NCI-H1092 (cell line): ENCODE data around the gene HDDC2.
A peak's percentile ranks its signal among the peaks of the same experiment; 100 is the strongest.
"Not testable (repeated sequence)": the region's sequence is repeated elsewhere in the genome, so short reads cannot be mapped to it uniquely, and the experiment has no call there.

ENCODE experiments used
- DNase-seq: peaks from one replicate; lab custom pipeline; 2025; lab: John Stamatoyannopoulos, UW

Gene HDDC2

DNA sequence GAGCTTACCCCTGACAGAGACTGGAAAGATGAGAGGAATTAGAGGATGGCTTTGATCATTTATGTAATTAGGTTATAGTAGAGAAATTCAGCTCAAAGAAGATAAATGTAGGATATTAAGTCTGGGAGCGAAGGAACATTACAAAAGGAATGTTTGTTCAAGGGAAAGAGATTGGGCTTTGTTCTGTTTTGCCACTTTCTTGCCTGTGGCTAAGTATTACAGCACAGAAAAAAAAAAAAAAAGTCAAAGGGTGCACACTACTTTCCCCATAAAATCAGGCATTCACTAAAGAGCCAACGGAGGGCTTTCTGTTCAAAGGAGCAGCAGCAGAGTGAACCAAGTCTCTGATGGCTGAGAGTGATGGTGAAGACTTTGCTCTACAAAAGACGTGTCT lies 5.0 kb upstream of the HDDC2 start:
- no peak for DNase-seq

DNA sequence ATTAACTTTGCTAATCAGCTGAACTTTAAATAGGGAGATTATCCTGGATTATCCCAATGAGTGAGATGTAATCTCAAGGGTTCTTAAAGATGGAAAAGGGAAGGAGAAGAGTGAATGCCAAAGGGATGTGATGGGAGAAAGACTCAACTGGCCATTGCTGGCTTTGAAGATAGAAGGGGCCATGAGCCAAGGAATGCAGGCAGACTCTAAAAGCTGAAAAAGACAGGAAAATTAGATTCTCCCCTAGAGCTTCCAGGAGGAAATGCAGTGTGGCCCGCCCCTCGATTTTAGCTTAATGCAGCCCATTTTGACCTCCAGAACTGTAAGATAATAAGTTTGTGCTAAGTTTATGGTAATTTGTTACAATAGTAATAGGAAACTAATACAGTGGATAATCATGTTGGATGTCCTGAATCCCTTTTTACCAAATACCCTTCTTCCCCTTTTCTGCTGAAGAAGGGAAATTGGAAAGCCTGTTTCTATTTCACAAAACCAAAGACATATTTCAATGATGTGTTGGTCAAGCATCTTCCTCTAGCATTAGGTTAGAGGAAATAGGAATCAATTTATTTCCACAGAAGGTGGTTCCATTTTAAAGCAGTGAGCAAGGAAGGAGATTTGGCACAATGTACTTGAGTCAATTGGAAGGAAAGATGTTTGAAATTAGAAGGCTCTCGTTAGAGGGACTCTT lies 3.3 kb upstream of the HDDC2 start:
- DNase-seq = no peak

DNA sequence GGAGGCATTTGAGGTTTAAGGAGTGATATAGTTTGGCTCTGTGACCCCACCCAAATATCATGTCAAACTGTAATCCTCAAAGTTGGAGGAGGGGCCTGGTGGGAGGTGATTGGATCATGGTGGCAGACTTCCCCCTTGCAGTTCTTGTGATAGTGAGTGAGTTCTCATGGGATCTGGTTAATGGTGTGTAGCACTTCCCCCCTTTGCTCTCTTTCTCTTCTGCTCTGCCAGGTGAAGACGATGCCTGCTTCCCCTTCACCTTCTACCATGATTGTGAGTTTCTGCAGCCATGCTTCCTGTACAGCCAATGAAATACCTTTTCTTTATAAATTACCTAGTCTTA lies 1.7 kb upstream of the HDDC2 start:
- no peak for DNase-seq

DNA sequence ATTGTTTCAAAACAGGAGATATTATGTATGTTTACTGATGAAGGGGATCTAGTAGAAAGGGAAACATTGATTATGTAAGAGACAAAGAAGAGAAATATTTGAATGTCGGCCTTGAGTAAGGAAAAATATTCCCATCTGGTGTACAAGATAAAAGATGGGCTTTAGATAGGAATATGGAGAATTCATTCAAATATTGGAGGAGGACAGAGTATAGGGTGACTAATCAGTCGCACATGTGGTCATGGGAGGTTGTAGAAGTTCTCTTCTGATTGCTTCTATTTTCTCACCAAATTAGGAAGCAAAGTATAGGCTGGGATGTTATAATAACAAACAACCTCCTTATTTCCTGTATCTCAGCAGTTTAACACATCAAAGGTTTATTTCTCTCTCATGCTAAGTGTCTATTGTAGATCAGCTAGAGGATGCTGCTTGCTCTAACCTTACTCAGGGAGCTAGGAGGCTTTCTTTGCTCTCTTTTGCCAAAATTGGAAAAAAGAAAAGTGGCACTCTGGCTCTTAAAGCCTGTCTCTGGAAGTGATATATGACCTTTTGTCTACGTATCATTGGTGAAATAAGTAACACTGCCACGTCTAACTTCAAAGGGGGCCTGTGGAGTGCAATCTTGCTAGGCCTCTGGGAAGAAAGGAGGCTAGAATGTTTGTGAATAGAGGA lies 1.2 kb upstream of the HDDC2 start:
- DNase-seq = no peak

DNA sequence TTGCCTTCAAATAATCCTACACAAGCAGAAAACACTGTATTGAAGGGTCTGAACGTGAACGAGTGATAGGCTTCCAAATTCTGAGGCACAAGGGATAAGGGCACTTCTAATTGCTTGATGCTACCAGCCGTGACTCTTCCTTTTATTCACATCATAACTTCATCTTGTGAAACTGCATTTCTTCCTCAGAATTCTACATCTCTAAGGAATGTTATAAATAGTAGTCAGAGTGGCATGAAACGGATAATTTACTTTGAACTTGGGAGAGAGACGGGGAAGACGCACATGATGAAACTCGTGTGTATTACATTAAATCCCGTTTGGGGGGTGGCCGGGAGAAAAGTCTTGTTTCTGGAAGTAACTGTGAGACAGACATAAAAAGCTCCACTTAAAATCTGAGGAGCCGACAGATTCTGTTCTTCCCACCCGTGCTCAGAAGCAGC lies 754 bp downstream of the HDDC2 start:
- DNase-seq = no peak

DNA sequence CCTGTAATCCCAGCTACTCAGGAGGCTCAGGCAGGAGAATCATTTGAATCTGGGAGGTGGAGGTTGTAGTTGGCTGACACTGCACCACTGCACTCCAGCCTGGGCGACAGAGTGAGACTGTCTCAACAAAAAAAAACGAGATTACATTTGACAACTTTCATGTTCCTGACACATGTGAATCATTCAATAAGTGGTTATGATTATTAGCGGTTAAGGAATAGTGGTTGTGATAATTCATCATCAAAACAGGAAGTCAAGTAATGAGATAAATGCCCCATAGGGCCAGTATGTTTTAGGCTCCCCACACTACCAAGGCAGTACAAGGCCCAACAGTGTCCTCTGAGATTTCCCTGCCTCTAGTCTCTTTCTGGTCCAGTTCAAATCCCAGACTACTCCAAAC lies 2.5 kb downstream of the HDDC2 start:
- no peak for DNase-seq

DNA sequence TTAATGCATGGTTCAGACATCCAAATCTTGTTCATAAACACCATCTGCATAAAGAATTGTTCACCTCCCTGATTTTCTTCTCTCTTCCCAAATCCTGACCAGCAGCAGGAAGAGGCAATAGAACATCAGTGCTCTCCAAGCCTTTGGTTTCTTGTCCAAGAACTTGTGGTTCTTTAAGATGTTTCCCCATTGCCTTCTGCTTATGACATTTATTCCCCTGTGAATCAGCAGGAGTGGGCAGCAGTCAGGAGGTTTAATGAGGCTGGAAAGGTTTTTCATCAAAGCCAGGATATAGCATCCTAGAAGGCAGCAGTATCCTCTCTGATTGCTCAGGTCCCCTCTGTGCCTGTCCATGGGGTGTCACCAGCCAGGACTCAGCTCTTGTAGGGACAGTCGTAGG lies 5.3 kb downstream of the HDDC2 start:
- DNase-seq = no peak

DNA sequence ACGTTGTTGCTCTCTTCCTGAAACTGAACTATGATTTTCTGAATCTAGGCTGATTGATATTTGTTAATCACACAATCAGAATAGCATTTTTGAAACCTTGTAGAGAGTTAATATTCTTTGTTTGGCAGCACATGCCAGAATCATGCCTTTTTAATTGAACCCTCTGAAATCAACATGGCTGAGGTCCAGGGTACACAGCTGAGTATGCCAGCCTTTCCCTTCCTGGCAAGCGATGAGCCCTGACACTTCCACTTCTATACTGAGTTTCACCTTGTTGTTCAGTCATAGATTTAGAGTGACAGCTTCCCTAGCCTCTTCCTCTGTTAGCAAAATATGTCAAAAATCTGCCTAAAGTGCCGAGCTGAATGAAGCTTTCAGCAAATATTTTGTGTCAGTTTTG lies 6.8 kb downstream of the HDDC2 start:
- peak; percentile 19 for DNase-seq

DNA sequence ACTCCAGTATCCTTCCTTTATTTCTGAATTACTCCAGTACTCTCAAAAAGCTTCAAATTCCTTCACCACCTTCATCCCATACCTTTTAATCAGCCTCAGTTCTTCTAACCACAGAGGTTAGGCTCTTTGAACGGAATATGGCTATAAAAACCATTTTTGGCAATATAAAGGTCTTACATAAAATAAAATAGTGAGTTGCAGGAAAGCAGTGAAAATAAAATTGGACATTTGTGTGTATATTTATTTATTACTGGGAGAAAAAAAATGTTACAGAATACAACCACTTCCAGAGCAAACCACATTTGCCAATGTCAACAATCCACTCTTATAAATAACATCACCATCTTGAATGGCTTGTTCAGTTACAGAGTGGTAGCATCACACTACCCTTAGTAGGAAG lies 7.7 kb downstream of the HDDC2 start:
- no peak for DNase-seq

DNA sequence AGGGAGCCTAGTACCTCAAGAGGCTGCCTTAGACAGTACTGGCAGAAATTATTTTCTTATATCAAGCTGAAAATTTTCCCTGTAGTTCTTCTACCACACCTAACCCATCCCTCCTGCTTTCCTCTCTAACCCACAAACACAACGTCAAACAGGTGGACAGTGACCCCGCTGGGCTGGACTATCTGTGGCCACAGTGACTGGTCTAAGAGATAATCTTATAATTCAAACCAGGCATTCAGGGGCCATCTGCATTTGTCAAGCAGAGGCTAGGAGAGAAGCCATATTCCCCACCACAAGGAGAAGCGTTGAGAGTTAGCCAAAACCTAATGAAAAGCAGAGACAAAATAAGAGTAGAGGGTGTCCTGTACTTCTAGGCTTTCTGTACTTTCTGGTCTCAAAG lies 8.2 kb downstream of the HDDC2 start:
- DNase-seq = no peak

DNA sequence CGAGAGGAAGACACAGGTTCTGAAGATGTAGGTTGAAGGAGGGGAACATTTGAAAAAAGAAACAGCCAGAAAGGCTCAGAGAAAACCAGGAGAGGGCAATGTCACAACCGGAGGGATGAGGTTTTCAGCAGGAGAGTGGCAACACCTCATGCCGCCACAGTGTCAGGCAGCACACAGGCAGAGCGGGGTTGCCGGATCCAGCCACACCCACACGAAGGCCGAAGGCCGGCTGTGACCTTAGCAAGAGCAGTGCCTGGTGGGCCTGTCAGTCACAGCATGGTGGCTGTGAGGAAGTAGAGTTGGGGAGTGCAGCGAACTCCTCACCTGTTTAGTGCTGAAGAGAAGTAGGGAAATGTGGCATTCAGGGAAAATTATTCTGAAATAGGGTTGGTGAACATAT lies 14.0 kb downstream of the HDDC2 start:
- no peak for DNase-seq

DNA sequence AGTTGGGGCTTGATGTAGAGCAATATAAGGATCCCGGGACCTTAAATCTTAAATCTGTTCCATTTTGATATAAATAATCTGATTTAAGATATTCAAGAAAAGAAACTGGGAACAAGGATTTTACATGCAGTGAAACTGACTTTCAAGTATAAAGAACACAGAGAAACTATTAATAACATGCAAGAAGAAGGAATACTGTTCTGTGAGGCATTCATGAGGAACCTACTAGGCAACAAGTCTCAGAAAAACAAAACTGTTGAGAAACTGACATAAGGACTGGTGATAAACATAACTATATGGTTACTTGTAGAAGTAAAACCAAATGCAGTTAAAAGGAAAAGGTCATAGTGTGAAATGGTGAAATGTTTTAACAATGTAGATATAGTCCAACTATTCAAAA lies 15.8 kb downstream of the HDDC2 start:
- no peak for DNase-seq

DNA sequence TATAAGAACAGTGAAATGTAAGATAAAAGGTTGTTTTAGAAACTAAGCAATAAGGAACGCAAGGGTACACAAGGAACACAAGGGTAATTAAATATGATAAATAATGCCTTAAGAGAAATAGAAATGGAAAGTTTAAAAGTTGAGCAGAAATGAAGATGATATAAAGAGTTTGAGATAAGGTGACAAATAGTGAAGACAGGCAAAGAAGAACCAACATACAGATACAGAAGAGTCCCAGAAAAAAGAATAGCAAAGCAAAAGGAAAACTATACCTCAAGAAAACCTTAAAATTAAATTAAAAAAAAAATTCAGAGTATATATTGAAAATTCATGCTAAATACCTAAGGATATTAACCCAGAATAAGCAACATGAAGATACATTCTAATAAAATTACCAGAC lies 16.4 kb downstream of the HDDC2 start:
- DNase-seq = no peak

DNA sequence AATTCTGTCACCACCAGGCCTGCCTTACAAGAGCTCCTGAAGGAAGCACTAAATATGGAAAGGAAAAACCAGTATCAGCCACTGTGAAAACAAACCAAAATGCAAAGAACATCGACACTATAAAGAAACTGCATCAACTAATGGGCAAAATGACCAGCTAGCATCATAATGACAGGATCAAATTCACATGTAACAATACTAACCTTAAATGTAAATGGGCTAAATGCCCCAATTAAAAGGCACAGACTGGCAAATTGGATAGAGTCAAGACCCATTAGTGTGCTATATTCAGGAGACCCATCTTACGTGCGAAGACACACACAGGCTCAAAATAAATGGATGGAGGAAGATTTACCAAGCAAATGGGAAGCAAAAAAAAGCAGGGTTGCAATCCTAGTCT lies 19.3 kb downstream of the HDDC2 start:
- DNase-seq = not testable (repeated sequence)

DNA sequence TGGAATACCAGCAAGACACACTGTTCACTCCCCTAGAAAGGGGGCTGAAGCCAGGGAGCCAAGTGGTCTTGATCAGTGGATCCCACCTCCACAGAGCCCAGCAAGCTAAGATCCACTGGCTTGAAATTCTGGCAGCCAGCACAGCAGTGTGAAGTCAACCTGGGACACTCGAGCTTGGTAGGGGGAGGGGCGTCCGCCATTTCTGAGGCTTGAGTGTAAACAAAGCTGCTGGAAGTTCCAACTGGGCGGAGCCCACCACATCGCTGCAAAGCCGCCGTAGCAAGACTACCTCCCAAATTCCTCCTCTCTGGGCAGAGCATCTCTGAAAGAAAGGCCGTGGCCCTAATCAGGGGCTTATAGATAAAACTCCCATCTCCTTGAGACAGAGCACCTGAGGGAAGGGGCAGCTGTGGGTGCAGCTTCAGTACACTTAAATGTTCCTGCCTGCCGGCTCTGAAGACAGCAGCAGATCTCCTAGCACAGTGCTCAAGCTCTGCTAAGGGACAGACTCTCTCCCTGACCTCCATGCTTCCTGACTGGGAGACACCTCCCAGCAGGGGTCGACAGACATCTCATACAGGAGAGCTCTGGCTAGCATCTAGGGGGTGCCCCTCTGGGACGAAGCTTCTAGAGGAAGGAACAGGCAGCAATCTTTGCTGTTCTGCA lies 21.3 kb downstream of the HDDC2 start:
- not testable (repeated sequence) for DNase-seq

DNA sequence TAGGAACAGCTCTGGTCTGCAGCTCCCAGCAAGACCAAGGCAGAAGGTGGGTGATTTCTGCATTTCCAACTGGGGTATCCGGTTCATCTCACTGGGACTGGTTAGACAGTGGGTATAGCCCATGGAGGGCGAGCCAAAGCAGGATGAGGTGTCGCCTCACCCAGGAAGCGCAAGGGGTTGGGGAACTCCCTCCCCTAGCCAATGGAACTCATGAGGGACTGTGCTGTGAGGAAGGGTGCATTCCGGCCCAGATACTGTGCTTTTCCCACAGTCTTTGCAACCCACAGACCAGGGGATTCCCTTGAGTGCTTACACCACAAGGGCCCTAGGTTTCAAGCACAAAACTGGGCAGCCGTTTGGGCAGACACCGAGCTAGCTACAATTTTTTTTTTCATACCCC lies 21.8 kb downstream of the HDDC2 start:
- DNase-seq = no peak

DNA sequence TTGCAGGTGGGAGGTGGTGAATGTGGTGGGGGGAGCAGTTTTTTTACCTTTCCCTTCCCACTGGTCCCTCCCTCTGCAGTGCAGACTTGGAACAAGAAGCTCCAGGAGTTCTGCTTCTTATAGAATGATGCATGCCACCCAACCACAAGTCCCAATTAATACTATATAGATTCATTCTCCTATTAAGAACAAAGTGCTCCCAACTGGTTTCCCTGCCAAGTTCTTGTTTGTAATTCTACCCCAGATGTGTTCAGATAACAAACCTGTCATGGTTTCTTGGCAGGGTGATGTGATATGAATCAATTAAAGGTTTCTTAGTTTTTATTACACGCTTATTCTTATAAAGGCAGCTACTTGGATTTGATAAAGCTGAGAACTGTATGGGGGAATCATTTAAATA lies 23.9 kb downstream of the HDDC2 start:
- DNase-seq = no peak

DNA sequence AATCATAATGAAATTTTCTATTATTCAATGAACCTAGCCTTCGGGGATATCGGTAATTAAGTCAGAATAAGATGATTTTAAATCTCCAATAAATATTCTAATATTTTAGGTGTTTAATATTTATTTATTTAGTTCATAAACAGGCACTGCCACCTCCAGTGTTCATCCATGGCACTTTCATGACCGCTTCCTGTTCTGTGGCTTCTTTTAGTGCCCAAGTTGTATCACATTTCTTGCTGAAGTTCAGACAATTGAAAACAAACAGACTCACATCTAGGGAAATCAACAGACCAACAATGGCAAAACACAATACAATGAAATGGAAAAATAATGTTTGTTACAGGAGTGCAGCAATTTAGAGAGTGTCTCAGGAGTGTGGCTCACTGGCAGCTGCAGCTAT lies 26.0 kb downstream of the HDDC2 start:
- no peak for DNase-seq

DNA sequence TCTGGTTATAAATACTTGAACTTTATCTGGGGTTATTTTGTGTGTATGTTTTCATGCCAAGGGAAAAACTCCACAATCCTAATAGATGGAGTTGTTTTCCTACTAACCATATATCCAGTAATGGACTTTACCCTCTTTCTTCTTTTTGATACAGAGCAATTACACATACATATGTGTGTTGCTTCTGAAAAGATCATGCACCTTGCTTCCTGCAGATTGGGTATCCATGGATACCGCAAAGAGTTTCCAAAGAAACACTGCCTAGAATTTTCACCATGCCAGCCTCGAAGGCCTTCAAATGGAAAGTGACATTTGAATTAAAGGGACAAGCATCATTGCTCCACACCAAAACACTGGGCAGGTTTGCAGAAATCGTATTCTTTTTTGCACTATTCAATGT lies 26.8 kb downstream of the HDDC2 start:
- DNase-seq = no peak

DNA sequence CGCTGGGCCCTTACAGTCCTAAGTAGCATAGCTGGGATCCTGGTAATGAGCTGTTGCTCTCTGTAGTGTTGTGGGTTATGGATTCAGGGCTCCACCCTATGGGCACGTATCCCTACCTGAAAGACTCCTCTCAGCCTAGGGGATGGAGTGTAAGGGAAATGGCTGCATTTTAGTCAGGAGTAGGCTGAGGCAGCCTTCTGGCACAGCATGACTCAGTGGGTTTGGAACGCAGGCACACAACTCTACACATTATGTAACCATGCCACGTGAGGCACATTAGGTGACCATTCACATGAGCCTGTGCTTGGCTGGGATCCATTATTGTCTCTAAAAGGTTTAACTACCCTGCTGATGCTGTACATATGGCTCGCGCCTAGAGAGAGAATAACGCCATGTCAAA lies 27.8 kb downstream of the HDDC2 start:
- DNase-seq = no peak

DNA sequence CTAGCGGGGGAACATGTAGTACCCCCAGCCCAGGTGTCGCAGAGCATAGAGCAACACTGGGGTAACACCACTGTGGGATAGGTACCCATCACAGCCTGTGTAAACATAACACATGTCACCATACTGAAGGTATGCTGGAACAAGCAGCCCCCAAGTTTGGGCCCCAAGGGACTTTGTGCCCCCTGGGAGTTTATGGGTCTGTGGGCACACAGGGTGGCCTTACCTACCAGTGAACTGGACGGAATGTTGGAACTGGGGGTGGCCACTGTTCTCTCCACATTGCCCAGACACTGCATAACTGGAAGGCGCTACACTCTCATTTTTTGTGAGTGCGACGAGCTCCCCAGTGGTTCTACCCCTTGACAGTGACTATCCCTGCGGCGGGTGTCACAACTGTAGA lies 28.5 kb downstream of the HDDC2 start:
- DNase-seq = no peak

DNA sequence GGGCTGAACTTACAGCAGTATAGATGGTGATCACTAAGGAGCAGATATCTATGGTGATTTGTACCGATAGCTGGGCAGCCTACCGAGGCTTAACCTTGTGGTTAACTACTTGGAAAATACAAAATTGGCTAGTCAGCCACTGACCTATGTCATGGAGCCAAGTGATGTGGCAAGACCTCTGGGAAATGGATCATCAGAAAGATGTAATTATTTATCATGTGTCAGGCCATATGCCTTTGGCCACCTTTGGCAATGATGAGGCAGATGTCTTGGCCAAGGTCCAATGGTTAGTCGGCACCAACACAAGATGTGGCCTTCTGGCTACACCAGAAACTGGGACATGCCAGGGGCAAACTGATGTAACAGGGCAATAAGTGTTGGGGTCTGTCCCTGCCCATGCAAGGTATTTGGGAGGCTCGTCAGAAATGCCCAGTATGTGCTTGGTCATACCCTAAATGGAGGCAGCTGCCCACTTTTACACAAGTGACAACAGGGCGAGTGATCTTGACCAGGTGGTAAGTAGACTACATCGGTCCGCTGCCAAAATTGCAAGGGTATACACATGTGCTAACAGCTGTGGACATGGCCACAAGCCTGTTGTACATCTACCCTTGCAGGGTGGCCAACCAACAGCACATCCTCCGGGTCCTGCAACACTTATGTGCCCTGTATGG lies 30.1 kb downstream of the HDDC2 start:
- no peak for DNase-seq

DNA sequence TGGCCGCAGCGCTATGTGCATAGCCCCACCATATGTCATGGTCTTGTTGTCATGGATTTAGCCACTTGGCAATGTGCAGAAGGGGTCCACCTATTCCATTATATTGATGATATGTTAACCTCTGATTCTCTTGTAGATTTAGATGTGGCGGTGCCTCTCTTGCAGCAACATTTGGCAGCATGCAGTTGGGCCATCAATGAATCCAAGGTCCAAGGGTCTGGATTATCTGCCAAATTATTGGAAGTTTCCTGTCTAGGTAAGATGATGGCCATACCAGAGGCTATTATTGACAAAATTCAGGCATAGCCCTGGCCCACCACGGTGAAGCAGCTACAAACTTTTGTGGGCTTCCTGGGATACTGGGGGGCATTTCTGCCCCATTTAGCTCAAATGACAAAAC lies 31.4 kb downstream of the HDDC2 start:
- DNase-seq = no peak
